Kidney epithelial cell (primary cell): Measurements from ENCODE around the gene SPATA9. TPM values are rescaled to one million over a fixed set of nuclear protein-coding genes. Genes with fewer than 3 reads are reported as not detected.

Source experiments
- DNase-seq: peaks from one replicate; pipeline ENCODE4 v3.0.0-alpha.2; 2010; ENCODE audit warnings: low read depth
- H3K27me3 ChIP-seq: 2 replicates; pipeline ENCODE4 v1.6.0; 2011; ENCODE audit warnings: low read length; ENCODE audit not compliant: control insufficient read depth, insufficient read depth
- H3K36me3 ChIP-seq: 2 replicates; pipeline ENCODE4 v1.5.1; 2011; ENCODE audit warnings: low read length; ENCODE audit not compliant: control insufficient read depth, insufficient read depth
- H3K4me3 ChIP-seq: 2 replicates; pipeline ENCODE4 v1.5.1; 2011; ENCODE audit warnings: low read depth, mild to moderate bottlenecking, control low read depth, low read length
- total RNA-seq: library from RNA; depleted of rRNA; stranded (reverse); fragments of >200 nt; gene quantifications from 2 replicates; pipeline ENCODE4 v1.2.3, GENCODE V29; 2015
- TF ChIP-seq, protein P1 (sequence below): IDR thresholded peaks from 2 replicates; pipeline ENCODE4 v1.5.1; 2011; ENCODE audit warnings: mild to moderate bottlenecking, moderate library complexity, low read length, control low read depth, inconsistent platforms; ENCODE audit not compliant: insufficient read depth, poor library complexity, severe bottlenecking

SPATA9 gene
- total RNA-seq, 1 donor from 2014 or later = not detected

GRCh38 chr5:95610546-95610945 lies 72.2 kb downstream of the SPATA9 start:
- H3K27me3 ChIP-seq = no peaks in the 10 kb centered on the region
- no peaks in the 10 kb centered on the region for H3K36me3 ChIP-seq
- H3K4me3 ChIP-seq = no peak overlapping the region
- TF ChIP-seq, protein P1, sequence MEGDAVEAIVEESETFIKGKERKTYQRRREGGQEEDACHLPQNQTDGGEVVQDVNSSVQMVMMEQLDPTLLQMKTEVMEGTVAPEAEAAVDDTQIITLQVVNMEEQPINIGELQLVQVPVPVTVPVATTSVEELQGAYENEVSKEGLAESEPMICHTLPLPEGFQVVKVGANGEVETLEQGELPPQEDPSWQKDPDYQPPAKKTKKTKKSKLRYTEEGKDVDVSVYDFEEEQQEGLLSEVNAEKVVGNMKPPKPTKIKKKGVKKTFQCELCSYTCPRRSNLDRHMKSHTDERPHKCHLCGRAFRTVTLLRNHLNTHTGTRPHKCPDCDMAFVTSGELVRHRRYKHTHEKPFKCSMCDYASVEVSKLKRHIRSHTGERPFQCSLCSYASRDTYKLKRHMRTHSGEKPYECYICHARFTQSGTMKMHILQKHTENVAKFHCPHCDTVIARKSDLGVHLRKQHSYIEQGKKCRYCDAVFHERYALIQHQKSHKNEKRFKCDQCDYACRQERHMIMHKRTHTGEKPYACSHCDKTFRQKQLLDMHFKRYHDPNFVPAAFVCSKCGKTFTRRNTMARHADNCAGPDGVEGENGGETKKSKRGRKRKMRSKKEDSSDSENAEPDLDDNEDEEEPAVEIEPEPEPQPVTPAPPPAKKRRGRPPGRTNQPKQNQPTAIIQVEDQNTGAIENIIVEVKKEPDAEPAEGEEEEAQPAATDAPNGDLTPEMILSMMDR = no peak
- DNase-seq = no peak

DNA sequence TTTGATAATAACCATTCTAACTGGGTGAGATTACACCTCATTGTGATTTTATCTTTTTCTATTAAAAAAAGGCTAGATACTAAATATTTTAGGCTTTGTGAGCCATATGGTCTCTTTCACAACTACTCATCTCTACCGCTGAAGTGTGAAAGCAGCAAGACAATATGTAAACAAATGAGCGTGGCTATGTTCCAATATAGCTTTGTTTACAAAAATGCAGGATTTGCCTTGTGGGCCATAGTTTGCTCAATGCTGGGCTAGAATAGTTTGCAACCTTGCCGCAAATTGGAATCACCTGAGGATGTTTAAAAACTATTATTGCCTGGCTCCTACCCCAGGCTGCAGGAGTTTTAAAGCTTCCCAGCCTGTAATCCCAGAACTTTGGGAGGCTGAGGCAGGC lies 73.1 kb downstream of the SPATA9 start:
- Histone ChIP-seq H3K27me3 (no peaks in the 10 kb centered on the region), H3K4me3 (no peak overlapping the region), H3K36me3 (no peaks in the 10 kb centered on the region)
- TF ChIP-seq, protein P1 = no peak
- DNase-seq = no peak

Other genes with a start within 250 kb of the SPATA9 start
- 72.6 and 74.9 TPM in 2 replicates for gene SKIC3, start 128.0 kb downstream of the SPATA9 start, total RNA-seq
- gene ARSK, start 127.9 kb downstream of the SPATA9 start, total RNA-seq = 6.7 and 8.2 TPM in 2 replicates
- 0.25 TPM in 1 of 2 replicates, not detected in the other for gene GPR150, start 62.9 kb downstream of the SPATA9 start, total RNA-seq
- 0.21 and 0.41 TPM in 2 replicates for gene RFESD, start 36.2 kb downstream of the SPATA9 start, total RNA-seq
- 68.4 and 93.5 TPM in 2 replicates for gene RHOBTB3, start 48.3 kb upstream of the SPATA9 start, total RNA-seq
- gene GLRX, start 139.7 kb upstream of the SPATA9 start, total RNA-seq = 120 and 139 TPM in 2 replicates